Transverse colon (tissue), 3 donors: ENCODE data around the gene PRF1.

ENCODE experiments used
- EP300 ChIP-seq: sonication (generic); formaldehyde crosslinking; IDR thresholded peaks from one replicate; pipeline ENCODE4 v1.6.1; 2017; ENCODE audit warnings: antibody characterized with exemption, low read depth
- TF ChIP-seq, protein P1 (sequence below), 5 experiments: fragments of 200-600 bp in 3 of 5; fragments of 450-650 bp in 2 of 5; sonication (generic) in 3 of 5; IDR thresholded peaks; 1 replicate in 2 of 5; 2 replicates in 3 of 5; pipeline ENCODE4 v1.5.1; 2016 to 2017; ENCODE audit warnings: antibody characterized with exemption in 5 of 5, inconsistent platforms in 3 of 5, mild to moderate bottlenecking in 2 of 5, moderate library complexity in 1 of 5

DNA sequence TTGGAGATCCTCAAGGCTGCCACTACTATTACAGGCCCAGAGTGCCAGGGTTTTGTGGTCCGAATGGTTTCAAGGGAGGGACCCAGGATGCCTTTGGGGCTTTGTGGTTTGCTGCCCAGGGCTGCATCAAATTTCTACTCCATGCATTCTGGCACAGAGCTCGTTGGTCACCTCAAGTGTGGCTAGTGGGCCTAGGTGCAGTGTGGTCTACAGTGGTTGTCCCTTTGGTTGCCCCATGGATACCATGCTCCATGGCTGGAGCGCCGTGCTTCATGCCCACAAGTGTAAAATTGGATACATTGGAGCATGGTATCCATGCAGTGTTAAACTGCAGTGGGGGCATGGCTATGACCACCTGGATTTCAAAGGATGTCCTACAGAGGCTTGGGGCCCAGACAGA lies 5.4 kb upstream of the PRF1 start:
- TF ChIP-seq, protein P1, sequence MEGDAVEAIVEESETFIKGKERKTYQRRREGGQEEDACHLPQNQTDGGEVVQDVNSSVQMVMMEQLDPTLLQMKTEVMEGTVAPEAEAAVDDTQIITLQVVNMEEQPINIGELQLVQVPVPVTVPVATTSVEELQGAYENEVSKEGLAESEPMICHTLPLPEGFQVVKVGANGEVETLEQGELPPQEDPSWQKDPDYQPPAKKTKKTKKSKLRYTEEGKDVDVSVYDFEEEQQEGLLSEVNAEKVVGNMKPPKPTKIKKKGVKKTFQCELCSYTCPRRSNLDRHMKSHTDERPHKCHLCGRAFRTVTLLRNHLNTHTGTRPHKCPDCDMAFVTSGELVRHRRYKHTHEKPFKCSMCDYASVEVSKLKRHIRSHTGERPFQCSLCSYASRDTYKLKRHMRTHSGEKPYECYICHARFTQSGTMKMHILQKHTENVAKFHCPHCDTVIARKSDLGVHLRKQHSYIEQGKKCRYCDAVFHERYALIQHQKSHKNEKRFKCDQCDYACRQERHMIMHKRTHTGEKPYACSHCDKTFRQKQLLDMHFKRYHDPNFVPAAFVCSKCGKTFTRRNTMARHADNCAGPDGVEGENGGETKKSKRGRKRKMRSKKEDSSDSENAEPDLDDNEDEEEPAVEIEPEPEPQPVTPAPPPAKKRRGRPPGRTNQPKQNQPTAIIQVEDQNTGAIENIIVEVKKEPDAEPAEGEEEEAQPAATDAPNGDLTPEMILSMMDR (IDR thresholded peaks at IDR 0.05) = no peak
- no peak for TF ChIP-seq EP300
